ENCODE measurements around the gene LIPC.

- TF ChIP-seq NFE2L2 (IDR thresholded peaks at IDR 0.05; ENCODE audit: low read depth, low read length) (0 out of 2 replicates have a peak, but pooled peaks have one; percentile 16), CTCF (conservative IDR thresholded peaks at IDR 0.05; ENCODE audit: low read depth, low read length) (no peak), RFX5 (IDR thresholded peaks at IDR 0.05; ENCODE audit: low read depth, low read length) (no peak), RAD21 (IDR thresholded peaks at IDR 0.05; ENCODE audit: low read length) (no peak)
- TF ChIP-seq, protein P1, sequence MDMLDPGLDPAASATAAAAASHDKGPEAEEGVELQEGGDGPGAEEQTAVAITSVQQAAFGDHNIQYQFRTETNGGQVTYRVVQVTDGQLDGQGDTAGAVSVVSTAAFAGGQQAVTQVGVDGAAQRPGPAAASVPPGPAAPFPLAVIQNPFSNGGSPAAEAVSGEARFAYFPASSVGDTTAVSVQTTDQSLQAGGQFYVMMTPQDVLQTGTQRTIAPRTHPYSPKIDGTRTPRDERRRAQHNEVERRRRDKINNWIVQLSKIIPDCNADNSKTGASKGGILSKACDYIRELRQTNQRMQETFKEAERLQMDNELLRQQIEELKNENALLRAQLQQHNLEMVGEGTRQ (IDR thresholded peaks at IDR 0.05; ENCODE audit: low read depth, low read length): no peak
Observed at GRCh38 chr15:58524247-58524646, 92.5 kb downstream of the LIPC start.

All from IMR-90 (cell line).